ENCODE measurements around the gene DHX35.

Gene DHX35

GRCh38 chr20:39036851-39037250 lies 74.7 kb downstream of the DHX35 start:
- no peak overlapping the region for H3K4me3 ChIP-seq (ENCODE audit: low read depth, low read length)
- no peak for TF ChIP-seq CTCF (IDR thresholded peaks at IDR 0.05; ENCODE audit: borderline replicate concordance, insufficient read depth, low read depth, low read length)

- no peak for TF ChIP-seq CTCF (IDR thresholded peaks at IDR 0.05; ENCODE audit: borderline replicate concordance, insufficient read depth, low read depth, low read length)
- H3K4me3 ChIP-seq (ENCODE audit: low read depth, low read length) = no peak overlapping the region
These were observed 75.9 kb downstream of the DHX35 start for GRCh38 chr20:39038047-39038446.

- TF ChIP-seq CTCF (IDR thresholded peaks at IDR 0.05; ENCODE audit: borderline replicate concordance, insufficient read depth, low read depth, low read length) = no peak
- no peak overlapping the region for H3K4me3 ChIP-seq (ENCODE audit: low read depth, low read length)
These were observed 76.4 kb downstream of the DHX35 start for GRCh38 chr20:39038495-39038894.

- no peak overlapping the region for H3K4me3 ChIP-seq (ENCODE audit: low read depth, low read length)
- TF ChIP-seq CTCF (IDR thresholded peaks at IDR 0.05; ENCODE audit: borderline replicate concordance, insufficient read depth, low read depth, low read length) = no peak
These were observed 77.1 kb downstream of the DHX35 start for GRCh38 chr20:39039261-39039660.

- H3K4me3 ChIP-seq (ENCODE audit: low read depth, low read length) = no peak overlapping the region
- no peak for TF ChIP-seq CTCF (IDR thresholded peaks at IDR 0.05; ENCODE audit: borderline replicate concordance, insufficient read depth, low read depth, low read length)
These were observed 78.0 kb downstream of the DHX35 start for GRCh38 chr20:39040116-39040515.

- no peak for TF ChIP-seq CTCF (IDR thresholded peaks at IDR 0.05; ENCODE audit: borderline replicate concordance, insufficient read depth, low read depth, low read length)
- H3K4me3 ChIP-seq (ENCODE audit: low read depth, low read length) = no peak overlapping the region
These were observed 78.9 kb downstream of the DHX35 start for GRCh38 chr20:39041067-39041466.

GRCh38 chr20:39042279-39043150 lies 80.4 kb downstream of the DHX35 start:
- no peak overlapping the region for H3K4me3 ChIP-seq (ENCODE audit: low read depth, low read length)
- no peak for TF ChIP-seq CTCF (IDR thresholded peaks at IDR 0.05; ENCODE audit: borderline replicate concordance, insufficient read depth, low read depth, low read length)
